ENCODE results near the gene ROBO1. TPM values are rescaled to one million over a fixed set of nuclear protein-coding genes. Genes with fewer than 3 reads are reported as not detected.

ROBO1 gene
- total RNA-seq, 1 donor from 2014 or later: 19.4 TPM

DNA sequence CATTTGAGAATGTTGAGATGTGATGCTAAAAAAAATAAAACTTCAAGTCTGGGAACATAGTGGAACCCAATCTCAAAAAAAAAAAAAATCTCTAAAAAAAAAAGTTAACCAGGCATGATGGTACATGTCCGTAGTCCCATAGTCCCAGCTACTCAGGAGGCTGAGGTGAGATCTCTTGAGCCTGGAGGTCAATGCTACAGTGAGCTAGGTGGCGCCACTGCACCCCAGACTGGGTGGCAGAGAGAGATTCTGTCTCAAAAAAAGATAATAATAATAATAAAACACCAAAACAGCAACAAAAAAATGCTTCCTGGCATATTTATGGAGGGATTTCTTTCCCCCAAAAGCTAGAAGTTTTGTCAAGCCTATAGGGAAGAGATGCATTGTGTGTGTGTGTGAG is 361.6 kb downstream of the ROBO1 start:
- peak; percentile 54 for TF ChIP-seq CTCF (conservative IDR thresholded peaks at IDR 0.05; ENCODE audit: low read depth, low read length)
- DNase-seq (ENCODE audit: low read depth): no peak
- H3K4me3 ChIP-seq (ENCODE audit: low read depth, low read length): no peak overlapping the region

GRCh38 chr3:79405183-79405582 is 362.6 kb downstream of the ROBO1 start:
- no peak for TF ChIP-seq CTCF (conservative IDR thresholded peaks at IDR 0.05; ENCODE audit: low read depth, low read length)
- DNase-seq (ENCODE audit: low read depth): no peak
- no peak overlapping the region for H3K4me3 ChIP-seq (ENCODE audit: low read depth, low read length)

GRCh38 chr3:79396595-79396994 is 371.2 kb downstream of the ROBO1 start:
- TF ChIP-seq CTCF (conservative IDR thresholded peaks at IDR 0.05; ENCODE audit: low read depth, low read length): no peak
- DNase-seq (ENCODE audit: low read depth): no peak
- no peak overlapping the region for H3K4me3 ChIP-seq (ENCODE audit: low read depth, low read length)

DNA sequence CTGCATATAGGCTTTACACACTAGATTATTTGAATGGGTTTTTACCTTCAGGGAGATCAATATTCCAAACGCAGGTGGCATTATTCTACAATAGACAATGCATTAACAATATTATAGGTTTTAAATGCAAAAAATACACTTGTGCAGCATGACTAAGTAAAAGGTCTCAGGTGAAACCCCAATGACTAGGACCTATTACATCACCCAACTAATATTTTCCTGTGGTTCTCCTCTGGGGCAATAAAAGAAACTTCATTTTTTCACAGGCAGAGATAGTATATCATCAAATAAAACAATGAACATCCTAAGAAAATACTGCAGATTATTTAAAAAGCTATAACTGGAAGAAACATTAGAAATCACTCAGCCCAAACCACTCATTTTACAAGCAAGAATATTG is 375.3 kb downstream of the ROBO1 start:
- no peak overlapping the region for H3K4me3 ChIP-seq (ENCODE audit: low read depth, low read length)
- no peak for DNase-seq (ENCODE audit: low read depth)

GRCh38 chr3:79390352-79390751 is 377.4 kb downstream of the ROBO1 start:
- H3K4me3 ChIP-seq (ENCODE audit: low read depth, low read length): no peak overlapping the region
- DNase-seq (ENCODE audit: low read depth): no peak
- no peak for TF ChIP-seq CTCF (conservative IDR thresholded peaks at IDR 0.05; ENCODE audit: low read depth, low read length)

More for the DNA sequence above, 375.3 kb downstream of the ROBO1 start:
- no peak for TF ChIP-seq CTCF (conservative IDR thresholded peaks at IDR 0.05; ENCODE audit: low read depth, low read length)

GRCh38 chr3:79385211-79385610 is 382.6 kb downstream of the ROBO1 start:
- no peak for DNase-seq (ENCODE audit: low read depth)
- TF ChIP-seq CTCF (conservative IDR thresholded peaks at IDR 0.05; ENCODE audit: low read depth, low read length): no peak
- H3K4me3 ChIP-seq (ENCODE audit: low read depth, low read length): no peak overlapping the region

DNA sequence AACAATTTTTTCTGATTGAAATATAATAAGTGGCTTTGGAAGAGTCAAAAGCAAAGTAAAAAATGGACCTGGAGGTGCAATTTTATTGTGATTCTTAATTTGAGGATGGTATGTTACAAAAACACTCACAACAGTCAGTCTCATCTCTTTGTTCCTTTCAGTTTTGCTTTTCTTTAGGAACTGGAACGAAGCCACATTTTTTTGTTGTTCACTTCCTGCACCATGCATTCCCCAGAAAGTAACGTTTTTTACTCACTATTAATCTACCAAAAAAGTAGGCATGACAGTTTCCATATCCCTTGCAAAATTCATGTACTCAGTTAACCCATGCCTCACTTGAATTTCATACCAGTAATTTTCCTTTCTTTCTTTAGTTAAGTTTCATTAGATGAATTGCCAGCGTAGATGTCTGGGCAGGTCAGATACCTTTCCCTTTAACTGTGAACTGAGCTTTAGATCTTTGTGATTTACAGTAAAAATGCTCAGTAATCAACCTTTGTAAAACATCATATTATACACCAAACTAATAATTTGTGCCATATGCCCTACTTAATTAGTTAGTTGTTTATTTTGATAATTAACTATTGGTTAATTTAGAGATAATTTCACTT is 384.3 kb downstream of the ROBO1 start:
- no peak overlapping the region for H3K4me3 ChIP-seq (ENCODE audit: low read depth, low read length)
- TF ChIP-seq CTCF (conservative IDR thresholded peaks at IDR 0.05; ENCODE audit: low read depth, low read length): no peak
- no peak for DNase-seq (ENCODE audit: low read depth)

All from epithelial cell of proximal tubule (primary cell).